Tibial nerve (tissue), 4 donors: Measurements from ENCODE around the gene FKBP6. TPM values are rescaled to one million over a fixed set of nuclear protein-coding genes. Genes with fewer than 3 reads are reported as not detected.

ENCODE experiments used
- DNase-seq, 2 donors: peaks; one replicate each; pipeline ENCODE4 v3.0.0-alpha.2; 2019; ENCODE audit warnings: low spot score in 2 of 2
- H3K27ac ChIP-seq, 4 donors: fragments of 200-600 bp; sonication (generic) in 3 of 4; one replicate each; pipeline ENCODE4 v1.5.1; 2017 to 2019; ENCODE audit warnings: mild to moderate bottlenecking in 1 of 4
- H3K27me3 ChIP-seq, 2 donors: fragments of 200-600 bp; sonication (generic) in 1 of 2; one replicate each; pipeline versions ENCODE4 v1.5.1 to v1.6.0; 2017 to 2019
- H3K36me3 ChIP-seq, 3 donors: fragments of 200-600 bp; sonication (generic); one replicate each; pipeline ENCODE4 v1.5.1; 2018 to 2019
- H3K4me1 ChIP-seq, 4 donors: fragments of 200-600 bp; sonication (generic) in 3 of 4; one replicate each; pipeline ENCODE4 v1.5.1; 2017 to 2019
- H3K4me3 ChIP-seq, 4 donors: fragments of 200-600 bp; sonication (generic) in 3 of 4; one replicate each; pipeline ENCODE4 v1.5.1; 2017 to 2019; ENCODE audit warnings: mild to moderate bottlenecking in 1 of 4, moderate library complexity in 1 of 4
- H3K9me3 ChIP-seq, 4 donors: fragments of 200-600 bp; sonication (generic) in 3 of 4; one replicate each; pipeline ENCODE4 v1.5.1; 2017 to 2019
- CTCF ChIP-seq, 5 experiments: fragments of 200-600 bp in 3 of 5; fragments of 450-650 bp in 2 of 5; sonication (generic) in 3 of 5; IDR thresholded peaks; one replicate each; pipeline ENCODE4 v1.5.1; 2016 to 2019; ENCODE audit warnings: antibody characterized with exemption in 5 of 5, mild to moderate bottlenecking in 3 of 5, moderate library complexity in 2 of 5
- EP300 ChIP-seq, 2 donors: sonication (generic); formaldehyde crosslinking; IDR thresholded peaks; one replicate each; pipeline ENCODE4 v1.6.1; 2017; ENCODE audit warnings: antibody characterized with exemption in 2 of 2, mild to moderate bottlenecking in 1 of 2
- POLR2A ChIP-seq, 2 donors: fragments of 450-650 bp; IDR thresholded peaks; one replicate each; pipeline ENCODE4 v1.6.1; 2017; ENCODE audit warnings: antibody characterized with exemption in 2 of 2, mild to moderate bottlenecking in 2 of 2, moderate library complexity in 2 of 2
- WGBS, 2 donors: methylation state at CpG; one replicate each; pipeline ENCODE4 v1.1.5; 2018; 5-methylcytosine and 5-hydroxymethylcytosine counted together
- total RNA-seq, 4 donors: library from RNA; depleted of rRNA; stranded (reverse); fragments of >200 nt; gene quantifications; one replicate each; pipeline ENCODE4 v1.1.0, GENCODE V29; 2016

Gene FKBP6
- total RNA-seq, 4 donors from 2014 or later, result not detected

- Histone ChIP-seq H3K27me3 (no peaks in the 10 kb centered on the region), H3K4me3 (no peak overlapping the region), H3K9me3 (peaks cover 0 to 9% (median 0%) of the 10 kb centered on the region in 4 donors), H3K36me3 (no peaks in the 10 kb centered on the region), H3K27ac (no peak overlapping the region), H3K4me1 (no peaks in the 10 kb centered on the region)
- DNase-seq, result no peak
- TF ChIP-seq EP300 (IDR thresholded peaks at IDR 0.05), result no peak
- TF ChIP-seq POLR2A (IDR thresholded peaks at IDR 0.05), result no peak
- no peak for TF ChIP-seq CTCF (IDR thresholded peaks at IDR 0.05)
- WGBS, 2 donors, result 57 to 59% methylated on average over 6 of the region's 6 CpGs
These were observed 23.6 kb downstream of the FKBP6 start for GRCh38 chr7:73351447-73352167.

- TF ChIP-seq POLR2A (IDR thresholded peaks at IDR 0.05) (no peak), EP300 (IDR thresholded peaks at IDR 0.05) (no peak), CTCF (IDR thresholded peaks at IDR 0.05) (no peak)
- Histone ChIP-seq H3K27ac (no peak overlapping the region), H3K9me3 (peaks cover 0 to 9% (median 0%) of the 10 kb centered on the region in 4 donors), H3K4me3 (no peak overlapping the region), H3K27me3 (no peaks in the 10 kb centered on the region), H3K36me3 (no peaks in the 10 kb centered on the region), H3K4me1 (peaks cover 0 to 4% (median 0%) of the 10 kb centered on the region in 4 donors)
- 84 to 93% methylated on average over 3 of the region's 3 CpGs for WGBS, 2 donors
- DNase-seq, result no peak
These were observed 24.8 kb downstream of the FKBP6 start for GRCh38 chr7:73352784-73353183.

GRCh38 chr7:73353243-73353642, 25.3 kb downstream of the FKBP6 start:
- Histone ChIP-seq H3K4me1 (peaks cover 0 to 8% (median 2%) of the 10 kb centered on the region in 4 donors), H3K27ac (no peak overlapping the region), H3K27me3 (no peaks in the 10 kb centered on the region), H3K36me3 (no peaks in the 10 kb centered on the region), H3K4me3 (no peak overlapping the region), H3K9me3 (peaks cover 0 to 9% (median 0%) of the 10 kb centered on the region in 4 donors)
- TF ChIP-seq POLR2A (IDR thresholded peaks at IDR 0.05) (no peak), EP300 (IDR thresholded peaks at IDR 0.05) (no peak), CTCF (IDR thresholded peaks at IDR 0.05) (no peak)
- DNase-seq, result no peak
- 75 to 82% methylated on average over 6 of the region's 6 CpGs for WGBS, 2 donors

GRCh38 chr7:73354196-73354595, 26.2 kb downstream of the FKBP6 start:
- DNase-seq, result no peak
- peaks cover 0 to 18% (median 6%) of the 10 kb centered on the region in 4 donors for H3K4me1 ChIP-seq
- peaks cover 0 to 9% (median 0%) of the 10 kb centered on the region in 4 donors for H3K9me3 ChIP-seq
- H3K36me3 ChIP-seq, result no peaks in the 10 kb centered on the region
- H3K4me3 ChIP-seq, result no peak overlapping the region
- no peak for TF ChIP-seq CTCF (IDR thresholded peaks at IDR 0.05)
- TF ChIP-seq EP300 (IDR thresholded peaks at IDR 0.05), result no peak
- TF ChIP-seq POLR2A (IDR thresholded peaks at IDR 0.05), result no peak
- H3K27ac ChIP-seq, result no peak overlapping the region
- peaks cover 0 to 6% of the 10 kb centered on the region in 2 donors for H3K27me3 ChIP-seq
- WGBS, 2 donors, result 83 to 89% methylated on average over 9 of the region's 9 CpGs

- 78 to 82% methylated on average over 17 of the region's 17 CpGs for WGBS, 2 donors
- H3K4me3 ChIP-seq, result no peak overlapping the region
- TF ChIP-seq EP300 (IDR thresholded peaks at IDR 0.05), result no peak
- no peak for TF ChIP-seq CTCF (IDR thresholded peaks at IDR 0.05)
- no peak for TF ChIP-seq POLR2A (IDR thresholded peaks at IDR 0.05)
- DNase-seq, result no peak
- H3K27ac ChIP-seq, result no peak overlapping the region
- H3K4me1 ChIP-seq, result peaks cover 0 to 22% (median 6%) of the 10 kb centered on the region in 4 donors
- H3K27me3 ChIP-seq, result peaks cover 0 to 10% of the 10 kb centered on the region in 2 donors
- peaks cover 0 to 9% (median 0%) of the 10 kb centered on the region in 4 donors for H3K9me3 ChIP-seq
- no peaks in the 10 kb centered on the region for H3K36me3 ChIP-seq
These were observed 26.9 kb downstream of the FKBP6 start for GRCh38 chr7:73354821-73355220.
